Esophagus muscularis mucosa (tissue), 3 donors: Measurements from ENCODE around the gene MN1.

Experiments
- POLR2AphosphoS5 ChIP-seq, 2 donors: sonication (generic); formaldehyde crosslinking; IDR thresholded peaks; one replicate each; pipeline ENCODE4 v1.6.1; 2017; ENCODE audit warnings: antibody characterized with exemption in 2 of 2
- TF ChIP-seq, protein P1 (sequence below), 3 experiments: fragments of 200-600 bp in 2 of 3; fragments of 450-650 bp in 1 of 3; sonication (generic) in 2 of 3; IDR thresholded peaks; one replicate each; pipeline ENCODE4 v1.5.1; 2017 to 2019; ENCODE audit warnings: antibody characterized with exemption in 3 of 3, mild to moderate bottlenecking in 2 of 3, moderate library complexity in 1 of 3

DNA sequence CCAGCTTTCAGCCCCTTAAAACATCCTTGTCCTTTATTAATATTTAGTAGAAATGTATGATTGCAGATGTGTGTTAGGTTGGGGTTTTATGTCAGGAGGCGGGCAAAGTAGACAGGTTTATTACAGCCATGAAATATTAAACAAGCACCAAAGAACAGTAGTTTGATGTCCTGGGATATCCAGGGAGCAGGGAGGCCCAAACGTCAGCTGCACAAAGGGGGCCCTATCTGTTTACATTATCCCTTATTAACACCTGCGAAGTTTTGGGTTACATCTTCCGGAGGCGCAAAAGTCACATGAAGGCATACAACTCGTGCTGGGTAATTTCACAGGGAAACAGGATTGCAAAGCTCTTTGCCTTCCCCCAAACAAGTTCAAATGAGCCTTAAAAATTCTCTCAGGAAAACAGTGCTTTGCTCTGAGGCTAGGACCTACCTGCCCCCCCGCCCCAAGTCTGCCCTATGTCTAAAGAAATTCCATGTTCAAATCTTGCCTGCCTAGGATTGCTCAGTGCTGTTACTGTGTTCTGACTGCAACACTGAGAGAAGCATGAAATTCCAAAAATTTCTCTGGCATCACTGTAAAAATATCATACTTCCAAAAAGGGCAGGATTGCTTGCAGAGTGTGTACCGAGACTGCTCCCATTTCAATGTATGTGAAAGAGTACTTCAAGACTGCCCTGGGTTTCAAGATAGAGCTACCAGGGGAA is 8.9 kb downstream of the MN1 start:
- TF ChIP-seq POLR2AphosphoS5 (IDR thresholded peaks at IDR 0.05), result no peak
- TF ChIP-seq, protein P1, sequence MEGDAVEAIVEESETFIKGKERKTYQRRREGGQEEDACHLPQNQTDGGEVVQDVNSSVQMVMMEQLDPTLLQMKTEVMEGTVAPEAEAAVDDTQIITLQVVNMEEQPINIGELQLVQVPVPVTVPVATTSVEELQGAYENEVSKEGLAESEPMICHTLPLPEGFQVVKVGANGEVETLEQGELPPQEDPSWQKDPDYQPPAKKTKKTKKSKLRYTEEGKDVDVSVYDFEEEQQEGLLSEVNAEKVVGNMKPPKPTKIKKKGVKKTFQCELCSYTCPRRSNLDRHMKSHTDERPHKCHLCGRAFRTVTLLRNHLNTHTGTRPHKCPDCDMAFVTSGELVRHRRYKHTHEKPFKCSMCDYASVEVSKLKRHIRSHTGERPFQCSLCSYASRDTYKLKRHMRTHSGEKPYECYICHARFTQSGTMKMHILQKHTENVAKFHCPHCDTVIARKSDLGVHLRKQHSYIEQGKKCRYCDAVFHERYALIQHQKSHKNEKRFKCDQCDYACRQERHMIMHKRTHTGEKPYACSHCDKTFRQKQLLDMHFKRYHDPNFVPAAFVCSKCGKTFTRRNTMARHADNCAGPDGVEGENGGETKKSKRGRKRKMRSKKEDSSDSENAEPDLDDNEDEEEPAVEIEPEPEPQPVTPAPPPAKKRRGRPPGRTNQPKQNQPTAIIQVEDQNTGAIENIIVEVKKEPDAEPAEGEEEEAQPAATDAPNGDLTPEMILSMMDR (IDR thresholded peaks at IDR 0.05), result no peak
